ENCODE results near the gene COL11A1. TPM values are rescaled to one million over a fixed set of nuclear protein-coding genes. Genes with fewer than 3 reads are reported as not detected.

The COL11A1 gene
- total and polyA plus RNA-seq, 2 donors (not counting 3 experiments of a cell fraction or from before 2014, with no cell fraction given), result not detected

- BruUV-seq (replicated peaks), result no TSS peak
- H3K4me3 ChIP-seq (replicated peaks in 1 of 3; ENCODE audit: insufficient read depth in 1 of 3, low read depth in 1 of 3, low read length in 3 of 3), result no peak overlapping the region
- ChIA-PET CTCF (interaction anchor here (1.6 kb wide), 1 partner anchor 98 kb away, joined by 11 read pairs; no protein-coding TSS in a partner anchor), POLR2A (no interaction called here)
- H3K27me3 ChIP-seq (ENCODE audit: control insufficient read depth in 2 of 2, insufficient read depth in 2 of 2, low read length in 2 of 2), result no peaks in the 10 kb centered on the region
- no peaks in the 10 kb centered on the region for H3K79me2 ChIP-seq (ENCODE audit: control insufficient read depth, insufficient read depth, low read length)
- dilution Hi-C loops (cut with MboI; ENCODE audit: extremely low pct_ligation_motif_present, low sequenced_read_pairs), result no loop called here
- intact Hi-C loops (cut with micrococcal nuclease), result no loop called here
- no peak overlapping the region for H3K27ac ChIP-seq (ENCODE audit: insufficient read depth, low read depth, low read length)
- no peaks in the 10 kb centered on the region for H3K36me3 ChIP-seq (ENCODE audit: control insufficient read depth in 2 of 2, extremely low read depth in 1 of 2, insufficient read depth in 2 of 2, low read length in 2 of 2)
- H3K9ac ChIP-seq (replicated peaks; ENCODE audit: extremely low read depth, insufficient read depth, low read length), result no peak overlapping the region
- no peaks in the 10 kb centered on the region for H3K4me1 ChIP-seq (ENCODE audit: control insufficient read depth, extremely low read depth, insufficient read depth, low read length)
- no peaks in the 10 kb centered on the region for H4K20me1 ChIP-seq (replicated peaks; ENCODE audit: control insufficient read depth, extremely low read depth, insufficient read depth, low read length)
- H3K4me2 ChIP-seq (ENCODE audit: insufficient read depth, low read length), result no peak overlapping the region
- no peak overlapping the region for H2AFZ ChIP-seq (ENCODE audit: low read depth, low read length)
- H3K9me3 ChIP-seq (replicated peaks; ENCODE audit: control insufficient read depth, insufficient read depth, low read length), result no peaks in the 10 kb centered on the region
- TF ChIP-seq JUN (IDR thresholded peaks at IDR 0.05; ENCODE audit: borderline replicate concordance, insufficient read depth, insufficient read length, low read depth) (no peak), EZH2 (IDR thresholded peaks at IDR 0.05; ENCODE audit: borderline replicate concordance, low read depth, low read length, severe bottlenecking) (no peak), CTCF (IDR thresholded peaks at IDR 0.05; ENCODE audit: extremely low read depth in 1 of 2, insufficient read depth in 1 of 2, low read depth in 1 of 2, low read length in 2 of 2) (no peak), GATA2 (IDR thresholded peaks at IDR 0.05; ENCODE audit: insufficient read depth, insufficient read length, low read depth, low read length) (no peak), POLR2AphosphoS5 (IDR thresholded peaks at IDR 0.05; ENCODE audit: insufficient read depth, low read depth, low read length) (no peak), MYC (IDR thresholded peaks at IDR 0.05; ENCODE audit: low read depth, low read length) (no peak), POLR2A (IDR thresholded peaks at IDR 0.05; ENCODE audit: low read depth, low read length) (no peak), FOS (IDR thresholded peaks at IDR 0.05; ENCODE audit: borderline replicate concordance, insufficient read depth, low read length) (no peak)
- TF ChIP-seq, protein P1, sequence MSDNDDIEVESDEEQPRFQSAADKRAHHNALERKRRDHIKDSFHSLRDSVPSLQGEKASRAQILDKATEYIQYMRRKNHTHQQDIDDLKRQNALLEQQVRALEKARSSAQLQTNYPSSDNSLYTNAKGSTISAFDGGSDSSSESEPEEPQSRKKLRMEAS (IDR thresholded peaks at IDR 0.05; ENCODE audit: insufficient read depth, insufficient read length), result no peak
- FAIRE-seq (no peak), DNase-seq (ENCODE audit: low read depth, low spot score) (no peak)
- no peaks in the 10 kb centered on the region for H3K9me1 ChIP-seq (replicated peaks; ENCODE audit: control insufficient read depth, extremely low read depth, insufficient read depth, low read length)
Observed at GRCh38 chr1:102872526-102872925, 235.8 kb downstream of the COL11A1 start.
